Heart right ventricle (tissue), 16 donors: ENCODE results near the gene ADD3. TPM values are rescaled to one million over a fixed set of nuclear protein-coding genes. Genes with fewer than 3 reads are reported as not detected.
A peak's percentile ranks its signal among the peaks of the same experiment; 100 is the strongest.
"Not testable (repeated sequence)": the region's sequence is repeated elsewhere in the genome, so short reads cannot be mapped to it uniquely, and the experiment has no call there.

Source experiments
- ATAC-seq, 8 donors: fragments of 200-7000 bp; cut with Tn5 transposase; one replicate each; pipeline ENCODE4 v1.9.1; 2020; ENCODE audit warnings: mild to moderate bottlenecking in 8 of 8, moderate library complexity in 8 of 8, moderate number of reproducible peaks in 1 of 8
- DNase-seq, 2 donors: peaks; one replicate each; pipeline ENCODE4 v3.0.0-alpha.2; 2020
- H3K27ac ChIP-seq, 10 donors: fragments of 200-600 bp; sonication (generic) in 2 of 10; one replicate each; pipeline versions ENCODE4 v1.5.0 to v1.8.0; 2020 to 2022; ENCODE audit warnings: mild to moderate bottlenecking in 3 of 10
- H3K27me3 ChIP-seq, 7 donors: fragments of 200-600 bp; one replicate each; pipeline ENCODE4 v1.8.0; 2021 to 2022; ENCODE audit warnings: mild to moderate bottlenecking in 2 of 7
- H3K36me3 ChIP-seq, 9 donors: fragments of 200-600 bp; sonication (generic) in 1 of 9; one replicate each; pipeline versions ENCODE4 v1.5.0 to v1.8.0; 2020 to 2022; ENCODE audit warnings: mild to moderate bottlenecking in 2 of 9
- H3K4me1 ChIP-seq, 9 donors: fragments of 200-600 bp; sonication (generic) in 1 of 9; one replicate each; pipeline versions ENCODE4 v1.5.0 to v1.8.0; 2020 to 2022; ENCODE audit warnings: mild to moderate bottlenecking in 4 of 9
- H3K4me3 ChIP-seq, 10 donors: fragments of 200-600 bp; sonication (generic) in 2 of 10; one replicate each; pipeline versions ENCODE4 v1.5.0 to v1.8.0; 2020 to 2022; ENCODE audit warnings: mild to moderate bottlenecking in 7 of 10, moderate library complexity in 2 of 10
- H3K9me3 ChIP-seq, 11 donors: fragments of 200-600 bp in 10 of 11; sonication (generic) in 2 of 11; one replicate each; pipeline versions ENCODE4 v1.5.0 to v1.8.0; 2013 to 2022; ENCODE audit warnings: mild to moderate bottlenecking in 2 of 11, control low read depth in 1 of 11, moderate library complexity in 1 of 11
- CTCF ChIP-seq, 9 donors: fragments of 200-600 bp; sonication (generic) in 2 of 9; IDR thresholded peaks; one replicate each; pipeline versions ENCODE4 v1.5.0 to v1.8.0; 2021 to 2022; ENCODE audit warnings: antibody characterized with exemption in 9 of 9, mild to moderate bottlenecking in 5 of 9, moderate library complexity in 1 of 9
- WGBS, 2 donors: extraction: QIAGEN DNeasy Blood & Tissue Kit; methylation state at CpG; one replicate each; pipeline ENCODE4 v1.1.7; 2013; ENCODE audit warnings: inconsistent platforms in 1 of 2; 5-methylcytosine and 5-hydroxymethylcytosine counted together
- intact Hi-C, 10 donors: fragments of 100-400 bp; cut with DNase I; formaldehyde crosslinking; loops; one replicate each; pipeline versions ENCODE4 v1.11.1 to v1.14.2; 2022
- polyA plus RNA-seq, 2 donors: library from polyadenylated mRNA; stranded (reverse); fragments of 200-250 nt; gene quantifications; one replicate each; pipeline ENCODE4 v1.2.3, GENCODE V29; 2013
- total RNA-seq, 10 donors: library from RNA; stranded (reverse); fragmentation: NEBNext Ultra II Directional in 3 of 10; extraction: Animal tissue kit (Norgen Biotek cat#: 25700) in 3 of 10; gene quantifications; one replicate each; pipeline versions ENCODE4 v1.2.1 to v1.2.4, GENCODE V29; 2021 to 2023
- donor health status: Arrhythmogenic right ventricular cardiomyopathy.
- donor health status: ischemic (EF 13 %, LVEDD 7.1; RV severe dilation, severe dysfunction).
- donor health status: healthy with polysubstance abuse.
- donor health status: DM: no; HTN: yes; CAD: no.
- donor health status: DM: no; HTN: no; CAD: no.
- donor health status: ischemic (EF 25% LVEDD 6.9; RV normal size, moderate dysfunction).
- donor health status: ischemic (EF 25% LVEDD 5.7; RV mildly dilated, moderate dysfunction).
- donor health status: healthy.
- donor health status: DM: yes; HTN: yes; CAD: no.
- donor health status: Ischemic cardiomyopathy.
- donor health status: ischemic (EF 35%, LVEDD 5.7; RV mildly dilated, moderate dysfunction).
- donor health status: nonischemic (EF 11% LVEDD 7.7; RV severe dilation, severe dysfunction).
- donor health status: DM: yes; HTN: yes; CAD: no.
- donor health status: PGD.
- donor health status: ischemic (EF 29% LVEDD 5.4; RV normal size, mild dysfunction).
- donor health status: nonischemic (EF 23%, LVEDD 6.1; RV moderate dilation, normal function).

The ADD3 gene
- total and polyA plus RNA-seq, 12 donors, result 28.0 to 106 (median 87.8) TPM

- Histone ChIP-seq H3K36me3 (no peaks in the 10 kb centered on the region), H3K9me3 (peaks cover 0 to 7% (median 0%) of the 10 kb centered on the region in 11 donors), H3K27me3 (no peaks in the 10 kb centered on the region), H3K4me1 (peaks cover 0 to 42% (median 10%) of the 10 kb centered on the region in 9 donors), H3K27ac (peak overlapping the region in 3 of 10 donors; percentile 37 to 70 (median 59)), H3K4me3 (no peak overlapping the region)
- DNase-seq, result no peak
- intact Hi-C loops, result no loop called here
- TF ChIP-seq CTCF (IDR thresholded peaks at IDR 0.05), result no peak
- WGBS, 2 donors, result 65 to 79% methylated on average over 1 of the region's 1 CpG
- no peak for ATAC-seq
Measured at GRCh38 chr10:109982812-109983211, 25.0 kb upstream of the ADD3 start.

- WGBS, 2 donors, result 86 to 96% methylated on average over 2 of the region's 2 CpGs
- TF ChIP-seq CTCF (IDR thresholded peaks at IDR 0.05), result no peak
- ATAC-seq, result no peak
Measured at GRCh38 chr10:109984013-109984412, 23.8 kb upstream of the ADD3 start.

GRCh38 chr10:109985768-109986167, 22.0 kb upstream of the ADD3 start:
- peaks cover 0 to 26% (median 8%) of the 10 kb centered on the region in 9 donors for H3K4me1 ChIP-seq
- WGBS, 2 donors, result 97 to 99% methylated on average over 3 of the region's 3 CpGs
- ATAC-seq, DNase-seq, H3K36me3 ChIP-seq, H3K9me3 ChIP-seq, intact Hi-C loops, H3K4me3 ChIP-seq, H3K27ac ChIP-seq, H3K27me3 ChIP-seq: not testable (repeated sequence)

More at GRCh38 chr10:109984013-109984412, 23.8 kb upstream of the ADD3 start:
- peaks cover 0 to 7% (median 0%) of the 10 kb centered on the region in 11 donors for H3K9me3 ChIP-seq
- intact Hi-C loops, result no loop called here
- H3K4me3 ChIP-seq, result no peak overlapping the region
- no peak for DNase-seq
- peaks cover 0 to 30% (median 10%) of the 10 kb centered on the region in 9 donors for H3K4me1 ChIP-seq
- no peak overlapping the region for H3K27ac ChIP-seq
- H3K27me3 ChIP-seq, result no peaks in the 10 kb centered on the region
- H3K36me3 ChIP-seq, result no peaks in the 10 kb centered on the region

GRCh38 chr10:109987452-109988211, 20.2 kb upstream of the ADD3 start:
- no peak for TF ChIP-seq CTCF (IDR thresholded peaks at IDR 0.05)
- WGBS, 2 donors, result 79 to 84% methylated on average over 3 of the region's 3 CpGs
- H3K4me3 ChIP-seq, result no peak overlapping the region
- no peaks in the 10 kb centered on the region for H3K27me3 ChIP-seq
- ATAC-seq (peak in 3 of 8 donors; percentile 50 to 80 (median 52)), DNase-seq (no peak)
- peaks cover 0 to 11% (median 3%) of the 10 kb centered on the region in 9 donors for H3K4me1 ChIP-seq
- peak overlapping the region in 1 of 10 donors; percentile 17 for H3K27ac ChIP-seq
- H3K36me3 ChIP-seq, result no peaks in the 10 kb centered on the region
- intact Hi-C loops, result no loop called here
- peaks cover 0 to 7% (median 0%) of the 10 kb centered on the region in 11 donors for H3K9me3 ChIP-seq

- intact Hi-C loops, result no loop called here
- Histone ChIP-seq H3K4me1 (peaks cover 0 to 8% (median 3%) of the 10 kb centered on the region in 9 donors), H3K27me3 (no peaks in the 10 kb centered on the region), H3K27ac (peak overlapping the region in 1 of 10 donors; percentile 17), H3K4me3 (no peak overlapping the region), H3K36me3 (no peaks in the 10 kb centered on the region), H3K9me3 (peaks cover 0 to 7% (median 0%) of the 10 kb centered on the region in 11 donors)
- DNase-seq, result no peak
- no peak for ATAC-seq
- 70 to 74% methylated on average over 1 of the region's 1 CpG for WGBS, 2 donors
- no peak for TF ChIP-seq CTCF (IDR thresholded peaks at IDR 0.05)
Measured at GRCh38 chr10:109988212-109988596, 19.6 kb upstream of the ADD3 start.
